T47D (cell line): ENCODE measurements around the gene CXorf58.

ENCODE experiments used
- DNase-seq, 2 experiments: peaks; one replicate each; pipeline versions ENCODE4 v3.0.0 to v3.0.0-alpha.2; 2011 to 2012; ENCODE audit warnings: low read depth in 1 of 2, low spot score in 1 of 2
- JUND ChIP-seq: IDR thresholded peaks from 2 replicates; pipeline ENCODE4 v1.6.1; 2012; ENCODE audit warnings: low read depth
- in situ Hi-C: cut with HindIII; loops from 2 replicates; pipeline ENCODE4 v1.10.0; 2016; ENCODE audit warnings: low sequenced_read_pairs, low pct_unique_long_range_greater_than_20kb

Gene CXorf58

DNA sequence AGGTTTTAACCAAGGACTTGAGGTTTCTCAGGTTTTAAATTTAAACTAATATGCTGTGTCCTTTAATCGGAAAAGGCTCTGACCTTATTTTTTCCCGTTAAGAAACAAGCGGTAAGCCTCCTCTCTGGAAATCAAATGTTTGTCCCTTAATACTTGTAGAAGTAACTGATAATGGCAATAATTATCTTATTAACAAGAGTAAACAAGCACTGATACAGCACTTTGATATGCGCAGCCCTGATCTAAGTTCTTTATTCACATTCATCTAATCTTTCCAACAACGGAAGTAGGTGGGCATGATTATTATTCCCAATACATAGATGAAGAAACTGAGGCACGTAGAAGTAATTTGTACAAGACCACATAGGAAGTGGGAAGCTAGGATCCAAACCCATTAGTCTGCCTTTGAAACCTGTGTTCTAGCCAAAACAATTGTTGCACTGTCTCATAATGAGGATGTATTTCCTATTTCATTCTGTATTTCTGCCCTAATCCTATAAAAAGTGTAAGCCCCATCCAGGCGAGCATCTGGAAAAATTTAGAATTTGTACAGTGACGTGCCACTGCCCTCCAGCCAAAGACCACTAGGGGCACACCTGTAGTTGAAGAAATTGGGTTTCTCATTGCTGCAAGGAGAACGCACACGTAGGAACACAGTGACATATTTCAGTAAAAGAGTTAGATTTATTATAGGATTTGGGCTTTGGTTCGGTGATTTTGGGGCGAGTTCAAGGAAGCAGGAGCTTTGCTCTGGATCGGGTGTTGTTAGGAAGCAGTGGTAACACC is 606 bp downstream of the CXorf58 start:
- no peak for DNase-seq
- in situ Hi-C loops: no loop called here
- no peak for TF ChIP-seq JUND

DNA sequence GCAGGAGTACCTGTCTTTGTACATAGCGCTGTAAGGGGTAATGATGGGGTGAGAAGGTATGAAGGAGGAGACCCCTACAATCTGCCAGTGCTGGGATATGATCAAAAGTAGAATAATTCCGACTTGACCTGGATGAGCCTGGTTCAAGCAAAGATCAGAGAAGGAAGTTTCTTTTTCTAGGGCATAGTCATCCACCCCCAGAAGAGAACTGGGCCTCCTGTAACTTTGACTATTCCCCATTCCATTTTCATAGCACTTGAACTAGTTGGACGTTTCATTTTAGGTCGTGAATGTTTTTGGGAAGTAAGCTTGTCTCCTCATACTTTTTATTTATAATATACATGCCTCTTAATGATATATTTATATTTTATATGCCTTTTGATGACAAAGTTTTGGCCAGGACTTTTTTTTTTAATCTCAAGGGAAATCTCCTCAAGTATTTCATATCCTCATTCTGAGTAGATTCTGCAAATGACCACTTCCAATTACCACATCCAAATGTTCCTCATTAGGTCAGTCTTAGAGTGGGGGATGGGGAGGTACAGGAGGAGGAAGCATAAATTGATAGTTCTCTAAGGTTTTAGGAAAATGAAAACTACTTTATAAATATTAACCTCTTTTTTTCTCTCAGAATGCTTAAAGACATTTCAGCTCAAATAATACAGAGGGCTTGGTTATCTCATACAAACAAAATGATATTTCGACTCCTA is 3.5 kb downstream of the CXorf58 start:
- no peak for DNase-seq
- in situ Hi-C loops: no loop called here
- no peak for TF ChIP-seq JUND

DNA sequence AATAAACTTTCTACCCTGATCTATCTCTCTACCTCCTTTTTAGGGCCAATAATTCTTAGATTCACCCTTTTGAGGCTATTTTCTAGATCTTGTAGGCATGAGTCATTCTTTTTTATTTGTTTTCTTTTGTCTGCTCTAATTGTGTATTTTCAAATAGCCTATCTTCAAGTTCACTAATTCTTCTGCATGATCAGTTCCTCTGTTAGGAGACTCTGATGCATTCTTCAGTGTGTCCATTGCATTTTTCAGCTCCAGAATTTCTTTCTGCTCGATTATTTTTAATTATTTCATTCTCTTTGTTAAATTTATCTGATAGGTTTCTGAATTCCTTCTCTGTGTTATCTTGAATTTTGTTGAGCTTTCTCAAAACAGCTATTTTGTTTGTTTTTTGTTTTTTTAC is 11.3 kb downstream of the CXorf58 start:
- no peak for DNase-seq
- in situ Hi-C loops: no loop called here
- TF ChIP-seq JUND: no peak

DNA sequence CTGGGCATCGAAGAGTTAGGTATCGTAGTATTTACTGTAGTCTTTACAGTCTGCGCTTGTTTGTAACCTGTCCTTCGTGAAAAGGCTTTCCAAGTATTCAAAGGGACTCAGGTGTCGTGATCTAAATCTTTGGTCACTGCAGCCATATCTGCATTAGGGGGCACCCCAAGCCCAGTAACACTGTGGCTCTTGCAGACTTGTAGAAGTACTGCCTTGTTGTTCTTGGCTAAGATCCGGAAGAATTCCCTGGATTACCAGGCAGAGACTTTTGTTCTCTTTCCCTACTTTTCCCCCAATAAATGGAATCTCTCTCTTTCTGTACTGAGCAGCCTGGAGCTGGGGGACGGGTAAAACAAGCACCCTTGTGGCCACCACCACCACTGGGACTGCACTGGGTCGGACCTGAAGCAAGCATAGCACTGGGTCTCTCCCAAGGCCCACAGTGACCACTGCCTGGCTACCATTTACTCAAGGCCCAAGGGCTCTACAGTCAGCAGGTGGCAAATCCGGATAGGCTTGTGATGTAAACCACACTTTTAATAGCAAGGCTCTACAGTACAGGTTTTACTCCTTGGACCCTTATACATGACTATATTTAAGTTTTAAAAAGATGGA is 12.0 kb downstream of the CXorf58 start:
- no peak for TF ChIP-seq JUND
- in situ Hi-C loops: no loop called here
- peak in 1 of 2 experiments; percentile 42 for DNase-seq

DNA sequence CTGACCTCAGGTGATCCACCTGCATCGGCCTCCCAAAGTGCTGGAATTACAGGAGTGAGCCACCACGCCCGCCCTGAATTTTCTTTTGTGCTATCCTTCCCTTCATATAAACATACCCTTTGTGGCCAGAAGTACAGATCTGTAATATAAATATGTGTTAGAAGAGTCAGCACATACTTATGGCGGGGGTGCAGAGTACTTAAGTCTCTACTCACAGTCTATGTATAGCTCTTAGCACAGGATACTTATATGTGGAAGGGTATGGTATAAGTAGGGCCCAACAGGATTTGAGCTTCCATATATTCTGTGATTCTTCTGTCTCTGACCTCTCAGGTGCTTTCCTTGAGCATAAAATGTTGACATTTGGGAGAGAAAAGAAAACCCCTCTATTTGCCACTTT is 18.2 kb downstream of the CXorf58 start:
- in situ Hi-C loops: no loop called here
- no peak for DNase-seq
- no peak for TF ChIP-seq JUND

DNA sequence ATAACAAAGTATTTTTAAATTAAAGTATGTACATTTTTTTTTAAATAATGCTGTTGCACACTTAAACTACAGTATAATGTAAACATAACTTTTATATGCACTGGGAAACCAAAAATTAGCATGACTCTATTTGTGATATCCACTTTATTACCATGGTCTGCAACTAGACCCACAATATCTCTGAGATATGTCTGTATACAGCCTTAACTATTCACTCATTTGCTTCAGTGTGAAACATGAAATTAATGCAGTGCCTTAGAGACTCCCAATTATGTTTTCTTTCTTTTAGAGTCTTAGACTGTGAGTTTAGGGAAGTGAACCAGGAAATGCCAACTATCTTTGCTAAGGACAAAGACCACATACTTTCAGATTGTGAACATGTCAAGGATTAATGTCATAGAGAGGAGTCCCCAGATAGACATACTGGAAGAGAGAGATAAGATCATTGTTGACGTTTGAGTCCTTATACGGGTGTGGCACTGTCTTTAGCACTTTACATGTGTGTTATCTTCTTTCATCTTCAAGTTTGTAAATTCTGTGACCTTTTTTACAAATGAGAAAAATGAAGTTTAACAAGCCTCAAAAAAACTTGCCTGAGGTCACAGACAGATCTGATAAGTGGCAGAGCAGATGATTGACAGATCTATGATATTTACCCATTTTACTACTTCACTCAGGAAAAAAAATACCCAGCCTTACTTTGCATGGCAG is 23.2 kb downstream of the CXorf58 start:
- in situ Hi-C loops: no loop called here
- TF ChIP-seq JUND: no peak
- DNase-seq: peak in 1 of 2 experiments; percentile 59

DNA sequence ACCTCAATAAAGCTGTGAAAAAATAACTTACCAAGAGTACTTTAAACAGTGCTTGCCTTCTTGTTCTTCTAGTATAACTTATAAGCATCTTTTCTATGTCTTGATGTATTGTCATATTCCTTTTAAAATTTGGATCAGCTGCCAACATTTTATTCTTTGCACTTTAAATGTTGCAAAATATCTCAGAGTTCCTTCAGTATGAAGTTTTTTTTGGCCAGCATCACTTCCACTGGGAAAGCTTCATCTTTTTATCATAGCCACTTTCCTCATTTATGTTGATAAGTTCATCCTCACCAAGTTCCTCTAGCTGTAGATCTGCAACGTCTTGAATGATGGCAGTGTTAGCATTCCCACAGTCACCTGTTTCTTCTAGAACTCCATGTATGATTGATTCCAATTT is 24.2 kb downstream of the CXorf58 start:
- TF ChIP-seq JUND: no peak
- DNase-seq: no peak
- in situ Hi-C loops: no loop called here

DNA sequence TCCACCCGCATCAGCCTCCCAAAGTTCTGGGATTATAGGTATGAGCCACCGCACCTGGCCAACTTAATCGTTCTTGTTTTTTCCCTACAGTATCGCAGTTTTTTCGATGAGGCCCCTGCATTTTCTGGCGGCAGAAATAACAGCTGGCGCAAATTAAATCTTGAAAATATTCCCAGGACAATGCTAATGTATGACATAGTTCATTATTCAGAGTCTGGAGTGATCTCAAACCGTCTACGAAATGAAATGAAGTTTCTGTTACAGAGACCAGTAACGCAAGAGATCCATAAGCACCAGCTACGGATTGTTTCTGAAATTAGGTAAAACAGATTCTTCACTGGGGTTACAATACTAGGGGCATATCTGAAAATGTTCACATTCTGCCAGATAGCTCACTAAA is 27.3 kb downstream of the CXorf58 start:
- in situ Hi-C loops: no loop called here
- no peak for TF ChIP-seq JUND
- no peak for DNase-seq

DNA sequence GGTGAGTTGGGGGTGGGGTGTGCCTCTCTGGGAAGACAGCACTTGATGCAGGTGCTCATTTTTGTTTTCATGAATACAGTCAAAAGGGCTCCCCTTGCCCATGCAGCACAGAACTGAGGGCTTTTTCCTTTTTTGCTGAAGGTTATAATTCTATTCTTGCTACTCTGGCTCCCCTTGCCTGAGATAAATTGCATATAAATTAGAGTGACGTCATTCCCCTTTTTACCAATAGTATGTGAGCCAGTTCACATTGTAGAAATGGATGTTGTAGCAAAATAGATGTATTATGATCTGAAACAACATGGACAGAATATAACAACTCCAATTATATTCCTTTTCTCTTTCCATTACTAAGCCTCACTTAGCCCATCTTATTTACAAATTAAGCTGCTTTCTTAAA is 28.4 kb downstream of the CXorf58 start:
- no peak for DNase-seq
- in situ Hi-C loops: no loop called here
- no peak for TF ChIP-seq JUND

DNA sequence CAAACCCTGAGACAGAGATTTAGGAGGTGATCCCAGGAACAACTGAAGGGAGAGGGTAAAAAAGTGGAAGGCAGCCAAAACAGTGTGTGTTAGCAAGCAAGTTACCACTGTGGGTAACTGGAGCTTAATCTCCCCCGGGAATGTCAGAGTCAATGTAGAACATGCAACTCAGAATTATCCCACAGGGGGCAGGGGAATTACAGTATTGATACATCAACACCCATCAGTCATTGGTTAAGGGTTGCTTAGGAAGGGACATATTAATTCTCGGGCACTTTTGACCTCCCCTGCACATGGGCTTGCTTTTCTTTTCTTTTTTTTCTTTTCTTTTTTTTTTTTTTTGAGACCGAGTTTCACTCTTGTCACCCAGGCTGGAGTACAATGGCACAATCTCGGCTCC is 29.3 kb downstream of the CXorf58 start:
- in situ Hi-C loops: no loop called here
- no peak for DNase-seq

DNA sequence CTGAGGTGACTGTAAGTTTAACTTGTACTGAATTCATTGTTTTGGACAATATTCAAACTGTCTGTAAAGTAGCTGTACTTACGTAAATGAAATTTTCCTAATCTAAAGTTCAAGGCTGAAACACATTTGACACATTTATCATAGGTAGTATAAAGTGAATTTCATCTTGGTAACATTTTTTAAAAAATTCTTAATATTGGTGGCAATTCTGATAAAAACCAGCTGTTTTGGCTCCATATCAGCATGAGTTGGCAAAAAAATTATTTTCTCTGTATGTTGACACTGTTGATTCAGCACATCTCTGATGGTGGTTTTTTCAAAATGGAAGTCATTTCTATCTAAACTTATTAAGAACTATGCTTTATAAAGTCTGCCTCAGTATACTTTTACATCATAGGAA is 30.9 kb downstream of the CXorf58 start:
- DNase-seq: no peak
- no peak for TF ChIP-seq JUND
- in situ Hi-C loops: no loop called here

More for the DNA sequence above, 29.3 kb downstream of the CXorf58 start:
- no peak for TF ChIP-seq JUND

DNA sequence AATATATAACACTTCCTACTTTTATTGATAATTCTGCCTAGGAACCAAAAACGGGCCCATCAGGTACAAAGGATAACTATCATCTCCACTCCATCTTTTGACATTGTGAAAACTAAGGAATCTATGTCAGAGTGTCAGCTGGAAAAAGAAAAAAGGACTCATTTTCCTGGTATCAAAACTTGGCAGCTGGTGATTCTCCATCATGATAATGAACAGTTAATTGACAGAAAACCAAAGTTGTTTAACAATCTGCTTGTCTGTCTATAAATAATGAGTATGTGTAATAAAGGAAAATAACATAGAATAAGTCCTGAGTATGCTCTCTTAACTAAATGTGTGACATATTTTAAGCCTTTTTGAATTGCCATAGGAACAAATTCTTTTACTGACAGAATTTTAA is 31.4 kb downstream of the CXorf58 start:
- DNase-seq: no peak
- TF ChIP-seq JUND: no peak
- in situ Hi-C loops: no loop called here
